H4 (cell line): ENCODE data around the gene SEMA3E. TPM values are rescaled to one million over a fixed set of nuclear protein-coding genes. Genes with fewer than 3 reads are reported as not detected.

ENCODE experiments used
- DNase-seq: peaks from one replicate; pipeline ENCODE4 v3.0.0-alpha.2; 2015; ENCODE audit warnings: low spot score
- total RNA-seq: library from RNA; depleted of rRNA; stranded (reverse); fragments of >200 nt; shearing (Covaris generic); gene quantifications from 2 replicates; pipeline ENCODE4 v1.2.3, GENCODE V29; 2014

Gene SEMA3E
- total RNA-seq, 1 experiment from 2014 or later, result 9.4 TPM

- no peak for DNase-seq
Observed at GRCh38 chr7:83640731-83641537, 8.0 kb downstream of the SEMA3E start.

GRCh38 chr7:83640240-83640639, 8.7 kb downstream of the SEMA3E start:
- no peak for DNase-seq

DNA sequence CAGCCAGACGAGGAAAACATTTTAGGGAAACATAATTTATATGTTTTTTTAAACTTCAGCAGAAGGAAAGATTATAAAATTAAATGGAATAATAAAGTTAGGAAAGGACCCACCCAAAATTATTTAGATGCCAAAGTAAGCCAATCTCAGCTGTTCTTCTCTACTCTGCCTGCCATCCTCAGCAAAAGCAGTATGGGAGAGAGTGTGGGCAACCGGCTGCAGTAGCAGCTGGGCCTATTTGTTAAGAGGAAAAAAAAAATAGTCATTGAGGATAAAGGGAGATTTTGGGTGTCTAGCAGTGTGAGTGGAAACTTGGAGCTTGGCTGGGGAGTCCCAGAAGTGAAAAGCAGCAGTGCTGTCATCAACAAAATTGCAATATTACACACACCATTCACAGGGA, 15.4 kb downstream of the SEMA3E start:
- DNase-seq, result no peak

GRCh38 chr7:83629117-83629880, 19.6 kb downstream of the SEMA3E start:
- DNase-seq, result peak; percentile 15

GRCh38 chr7:83617858-83618257, 31.1 kb downstream of the SEMA3E start:
- no peak for DNase-seq

DNA sequence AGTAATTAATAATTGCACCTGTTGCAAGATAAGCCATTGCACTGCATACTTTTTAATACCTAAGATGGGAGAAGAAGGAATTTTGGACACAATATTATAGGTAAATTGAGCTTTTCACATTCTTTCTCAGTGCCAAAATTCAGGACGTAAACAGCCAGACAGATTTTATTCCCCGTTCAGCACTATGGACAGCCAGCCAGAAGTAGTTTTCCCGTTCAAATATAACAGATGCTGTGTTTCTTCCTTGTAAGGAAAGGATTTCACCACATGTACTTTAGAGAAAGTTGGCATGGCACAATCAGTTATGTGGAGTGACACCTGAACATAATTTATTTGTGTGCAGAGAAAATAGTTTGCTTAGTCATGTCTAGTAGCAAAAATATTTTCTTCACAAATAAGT, 34.8 kb downstream of the SEMA3E start:
- no peak for DNase-seq

DNA sequence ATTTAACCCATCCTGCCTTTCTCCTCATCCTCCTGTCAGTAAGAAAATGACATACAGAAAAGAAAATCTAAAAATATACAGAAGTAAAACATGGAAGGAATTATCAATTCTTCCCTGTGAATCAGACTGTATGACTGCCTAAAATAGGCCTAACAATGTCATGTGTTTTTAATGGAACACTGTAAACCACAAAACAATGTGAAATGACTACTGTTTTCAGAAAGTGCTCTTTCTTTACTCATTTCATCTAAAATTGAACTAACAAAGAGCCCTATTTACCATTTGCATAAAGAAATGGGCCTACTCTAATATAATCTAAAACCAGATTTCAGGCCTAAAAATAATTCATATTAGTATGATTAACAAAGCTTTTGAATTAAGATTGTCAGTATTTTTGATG, 35.7 kb downstream of the SEMA3E start:
- no peak for DNase-seq

DNA sequence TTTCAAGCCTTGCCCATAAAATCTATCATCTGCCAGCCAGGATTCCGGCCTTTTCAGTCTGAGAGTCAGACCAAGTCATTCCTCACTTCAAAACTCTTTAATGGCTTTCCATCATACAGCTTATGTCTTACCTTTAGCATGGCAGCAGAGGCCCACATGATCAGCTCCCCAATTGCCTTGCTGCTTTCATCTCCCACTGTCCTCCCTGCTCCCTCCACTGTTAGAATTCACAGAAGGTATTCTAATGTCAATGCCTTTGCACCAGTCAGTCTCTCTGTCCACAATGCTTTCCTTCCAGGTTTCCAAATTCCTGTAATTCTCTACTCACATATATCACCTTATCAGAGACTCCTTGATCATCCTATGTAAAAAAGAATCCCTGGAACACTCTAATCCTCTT, 37.2 kb downstream of the SEMA3E start:
- no peak for DNase-seq

DNA sequence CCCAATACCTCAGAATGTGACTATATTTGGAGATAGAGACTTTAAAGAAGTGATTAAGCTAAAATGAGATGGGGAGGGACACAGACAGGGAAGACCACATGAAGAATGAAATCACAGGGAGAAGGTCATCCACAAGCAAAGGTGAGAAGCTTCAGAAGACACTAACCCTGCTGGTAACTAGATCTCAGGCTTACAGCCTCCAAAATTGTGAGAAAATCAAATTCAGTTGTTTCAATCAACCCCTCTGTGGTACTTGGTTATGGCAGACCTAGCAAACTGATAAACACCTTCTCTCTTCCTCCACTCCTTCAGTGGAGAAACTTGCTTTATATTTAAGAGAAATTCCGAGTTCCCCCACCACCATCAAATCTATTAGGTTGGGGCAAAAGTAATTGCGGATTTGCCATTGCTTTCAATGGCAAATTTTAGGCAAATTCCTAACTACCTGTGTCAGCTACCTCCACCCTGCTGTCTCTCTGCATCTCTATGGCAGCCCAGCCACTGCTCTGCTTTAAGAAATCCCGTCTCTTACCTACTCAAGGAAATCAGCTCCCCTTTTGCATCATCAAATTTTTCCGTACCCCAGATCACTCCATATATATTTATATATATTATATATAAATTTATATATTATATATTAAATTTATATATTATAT, 38.2 kb downstream of the SEMA3E start:
- no peak for DNase-seq

GRCh38 chr7:83608716-83609115, 40.2 kb downstream of the SEMA3E start:
- DNase-seq, result no peak

GRCh38 chr7:83603649-83604048, 45.3 kb downstream of the SEMA3E start:
- DNase-seq, result no peak

- DNase-seq, result no peak
Observed at GRCh38 chr7:83599131-83599530, 49.8 kb downstream of the SEMA3E start.

GRCh38 chr7:83593921-83594475, 54.9 kb downstream of the SEMA3E start:
- DNase-seq, result no peak

- DNase-seq, result no peak
Observed at GRCh38 chr7:83588602-83589240, 60.2 kb downstream of the SEMA3E start.

GRCh38 chr7:83586281-83586680, 62.7 kb downstream of the SEMA3E start:
- DNase-seq, result no peak

GRCh38 chr7:83581667-83582435, 67.1 kb downstream of the SEMA3E start:
- no peak for DNase-seq

GRCh38 chr7:83579740-83580139, 69.2 kb downstream of the SEMA3E start:
- no peak for DNase-seq

DNA sequence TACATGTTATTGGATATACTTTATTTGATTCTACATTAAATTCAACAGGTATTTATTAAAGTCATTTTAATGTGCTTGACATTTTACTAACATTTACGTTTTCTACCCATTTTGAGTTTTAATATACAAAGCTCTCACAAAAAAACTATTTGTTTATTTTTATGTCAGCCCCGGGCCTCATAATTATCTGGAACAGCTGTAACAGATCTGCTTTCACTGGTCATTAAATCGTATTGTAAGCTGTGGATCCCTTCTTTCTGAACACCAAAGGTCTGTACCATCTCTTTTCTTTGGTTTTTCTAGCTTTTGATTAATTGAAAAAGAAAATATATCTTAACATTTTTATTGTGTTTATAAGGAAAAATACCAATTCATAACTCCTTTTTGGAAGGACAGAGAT, 73.5 kb downstream of the SEMA3E start:
- no peak for DNase-seq

- DNase-seq, result no peak
Observed at GRCh38 chr7:83574616-83575015, 74.3 kb downstream of the SEMA3E start.

DNA sequence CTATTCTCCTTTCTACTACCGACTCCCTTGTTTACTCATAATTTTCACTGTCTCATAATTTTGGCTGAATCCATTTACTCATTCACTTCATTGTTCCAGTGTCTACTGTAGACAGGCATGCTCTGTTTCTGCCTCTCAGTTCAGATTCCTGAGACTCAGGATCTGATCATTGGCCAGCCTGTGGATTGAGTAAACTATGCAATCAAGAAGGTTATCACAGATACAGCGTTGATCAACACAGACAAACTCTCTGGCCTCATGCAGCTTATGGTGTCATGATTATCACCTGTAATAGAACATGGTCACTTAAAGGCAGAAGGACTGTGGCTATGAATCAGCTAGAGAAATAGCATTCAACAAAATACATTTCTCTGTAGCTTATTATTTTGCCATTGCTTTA, 86.0 kb downstream of the SEMA3E start:
- DNase-seq, result no peak

DNA sequence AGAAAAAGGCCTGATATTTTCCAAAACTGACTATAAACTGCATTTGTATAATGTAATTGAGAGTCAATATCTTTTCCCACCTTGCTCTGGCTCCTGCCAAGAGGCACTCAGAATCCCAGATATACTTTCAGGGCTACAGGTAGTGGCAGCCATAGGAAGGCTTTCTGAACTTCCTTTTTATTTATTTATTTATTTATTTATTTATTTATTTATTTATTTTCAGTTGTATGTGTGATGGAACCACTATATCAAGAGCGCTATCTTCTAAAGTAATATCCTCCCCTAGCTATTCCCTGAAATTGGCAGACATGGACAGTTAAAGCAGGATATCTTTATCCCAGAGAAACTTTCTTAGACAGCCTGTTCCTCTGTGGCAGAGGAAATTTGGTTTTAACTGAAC, 86.7 kb downstream of the SEMA3E start:
- no peak for DNase-seq
